Spinal cord (tissue), 10 donors: ENCODE data around the gene MON2. TPM values are rescaled to one million over a fixed set of nuclear protein-coding genes. Genes with fewer than 3 reads are reported as not detected.
A peak's percentile ranks its signal among the peaks of the same experiment; 100 is the strongest.

ENCODE experiments used
- DNase-seq, 6 donors: peaks; one replicate each; pipeline versions ENCODE4 v3.0.0 to v3.0.0-alpha.2; 2013 to 2015; ENCODE audit warnings: low spot score in 6 of 6, low read depth in 4 of 6
- H3K27ac ChIP-seq: one replicate; pipeline ENCODE4 v1.5.1; 2013; ENCODE audit warnings: low read depth, low read length, control low read depth
- H3K27me3 ChIP-seq: one replicate; pipeline ENCODE4 v1.6.1; 2013; ENCODE audit warnings: low read length; ENCODE audit not compliant: control insufficient read depth, insufficient read depth
- H3K36me3 ChIP-seq: one replicate; pipeline ENCODE4 v1.6.1; 2013; ENCODE audit warnings: low read length; ENCODE audit not compliant: control insufficient read depth, insufficient read depth
- H3K4me1 ChIP-seq: one replicate; pipeline ENCODE4 v1.6.1; 2013; ENCODE audit warnings: low read length; ENCODE audit not compliant: control insufficient read depth, insufficient read depth
- H3K4me3 ChIP-seq: one replicate; pipeline ENCODE4 v1.5.1; 2013; ENCODE audit warnings: low read depth, low read length, control low read depth
- H3K9me3 ChIP-seq: one replicate; pipeline ENCODE4 v1.6.1; 2013; ENCODE audit warnings: low read length; ENCODE audit not compliant: control insufficient read depth, insufficient read depth
- WGBS: methylation state at CpG from one replicate; pipeline ENCODE4 v1.1.5; 2013; ENCODE audit warnings: missing lambda C conversion rate; ENCODE audit not compliant: insufficient coverage; 5-methylcytosine and 5-hydroxymethylcytosine counted together
- polyA plus RNA-seq, 2 donors: library from polyadenylated mRNA; unstranded; fragments of 120-200 nt; gene quantifications; one replicate each; pipeline ENCODE4 v1.2.1, GENCODE V29; 2013; ENCODE audit not compliant: insufficient read length in 2 of 2
- small RNA-seq: library from RNA; depleted of rRNA; stranded (forward); fragments of <200 nt; gene quantifications from one replicate; pipeline ENCODE3, GENCODE V24; 2014; ENCODE audit warnings: low replicate concordance
- total RNA-seq, 2 donors: library from RNA; depleted of rRNA in 1 of 2; stranded (reverse); fragments of 120-200 nt in 1 of 2; fragments of >200 nt in 1 of 2; gene quantifications; one replicate each; pipeline versions ENCODE4 v1.2.3 to v1.2.4, GENCODE V29; 2013 to 2014
- donor health status: healthy.

The MON2 gene
- total and polyA plus RNA-seq, 4 donors = 42.9 to 130 (median 45.8) TPM

- no peak overlapping the region for H3K4me3 ChIP-seq
- no peak for DNase-seq
- H3K27me3 ChIP-seq = no peaks in the 10 kb centered on the region
- no peaks in the 10 kb centered on the region for H3K9me3 ChIP-seq
- WGBS = 83% methylated on average over 3 of the region's 5 CpGs
- H3K4me1 ChIP-seq = peaks cover 8% of the 10 kb centered on the region
- H3K36me3 ChIP-seq = no peaks in the 10 kb centered on the region
- no peak overlapping the region for H3K27ac ChIP-seq
Observed at GRCh38 chr12:62637679-62638078, 171.1 kb downstream of the MON2 start.

DNA sequence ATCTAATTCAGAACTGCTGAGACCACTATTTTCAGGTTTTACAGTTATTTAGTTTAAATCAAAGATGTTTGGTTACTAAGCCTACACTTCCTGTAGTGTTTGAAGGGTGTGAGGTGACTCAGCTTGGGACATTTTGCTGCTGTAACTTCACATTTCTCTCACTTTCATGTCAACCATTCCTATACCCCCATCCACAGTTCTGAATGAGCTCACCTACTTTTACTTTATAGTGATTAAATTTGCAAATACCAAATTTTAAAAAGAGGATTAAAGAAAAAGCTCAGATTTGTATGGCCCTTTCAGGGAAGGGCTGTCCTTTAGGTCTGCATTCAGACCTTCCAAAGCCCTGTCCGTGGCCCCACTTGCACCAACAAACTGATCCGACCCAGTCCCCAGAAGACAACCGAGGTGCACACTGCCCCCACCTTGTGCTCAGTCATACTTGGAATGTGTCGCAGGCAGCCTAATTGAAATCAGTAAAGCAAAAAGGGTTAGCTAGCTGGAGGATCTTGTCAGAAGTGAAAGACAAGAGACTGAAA lies 174.4 kb downstream of the MON2 start:
- no peak for DNase-seq
- Histone ChIP-seq H3K27me3 (no peaks in the 10 kb centered on the region), H3K36me3 (no peaks in the 10 kb centered on the region), H3K9me3 (no peaks in the 10 kb centered on the region), H3K4me3 (no peak overlapping the region), H3K27ac (no peak overlapping the region), H3K4me1 (no peaks in the 10 kb centered on the region)
- 53% methylated on average over 4 of the region's 4 CpGs for WGBS

- no peak overlapping the region for H3K27ac ChIP-seq
- no peak overlapping the region for H3K4me3 ChIP-seq
- H3K36me3 ChIP-seq = no peaks in the 10 kb centered on the region
- DNase-seq = no peak
- no peaks in the 10 kb centered on the region for H3K27me3 ChIP-seq
- no peaks in the 10 kb centered on the region for H3K9me3 ChIP-seq
- 93% methylated on average over 2 of the region's 2 CpGs for WGBS
- H3K4me1 ChIP-seq = no peaks in the 10 kb centered on the region
Observed at GRCh38 chr12:62642486-62642885, 175.9 kb downstream of the MON2 start.

DNA sequence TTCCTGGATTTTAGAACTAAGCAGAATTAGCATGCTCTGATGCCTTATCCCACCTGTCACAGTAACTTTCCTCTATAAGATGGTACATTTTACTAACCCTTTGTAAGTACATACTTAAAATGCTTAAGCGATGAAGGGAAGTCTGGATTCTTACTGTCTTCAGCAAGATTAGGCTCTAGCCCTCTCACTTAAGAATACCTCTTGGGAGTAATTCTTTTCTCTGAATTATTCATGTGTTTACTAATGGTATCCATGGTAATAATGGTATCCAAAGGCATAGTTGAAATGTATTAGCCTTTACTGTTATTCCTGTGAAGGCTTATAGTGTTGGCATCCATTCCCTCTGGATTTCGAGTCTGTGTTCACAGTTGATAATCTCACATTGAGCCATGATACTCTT lies 176.9 kb downstream of the MON2 start:
- Histone ChIP-seq H3K9me3 (no peaks in the 10 kb centered on the region), H3K36me3 (no peaks in the 10 kb centered on the region), H3K27ac (no peak overlapping the region), H3K4me1 (no peaks in the 10 kb centered on the region), H3K27me3 (no peaks in the 10 kb centered on the region), H3K4me3 (no peak overlapping the region)
- WGBS = 100% methylated on average over 1 of the region's 2 CpGs
- peak in 1 of 6 donors; percentile 42 for DNase-seq

- Histone ChIP-seq H3K27me3 (no peaks in the 10 kb centered on the region), H3K27ac (no peak overlapping the region), H3K4me3 (no peak overlapping the region), H3K9me3 (no peaks in the 10 kb centered on the region), H3K4me1 (no peaks in the 10 kb centered on the region), H3K36me3 (no peaks in the 10 kb centered on the region)
- 82% methylated on average over 7 of the region's 8 CpGs for WGBS
- DNase-seq = no peak
Observed at GRCh38 chr12:62646566-62646965, 179.9 kb downstream of the MON2 start.

GRCh38 chr12:62647586-62647985 lies 181.0 kb downstream of the MON2 start:
- Histone ChIP-seq H3K4me3 (no peak overlapping the region), H3K9me3 (no peaks in the 10 kb centered on the region), H3K27me3 (no peaks in the 10 kb centered on the region), H3K27ac (peak overlapping the region; percentile 48), H3K4me1 (no peaks in the 10 kb centered on the region), H3K36me3 (no peaks in the 10 kb centered on the region)
- WGBS = 20% methylated on average over 1 of the region's 3 CpGs
- DNase-seq = no peak

GRCh38 chr12:62649412-62650138 lies 182.9 kb downstream of the MON2 start:
- no peaks in the 10 kb centered on the region for H3K27me3 ChIP-seq
- H3K4me3 ChIP-seq = no peak overlapping the region
- peak overlapping the region; percentile 10 for H3K27ac ChIP-seq
- H3K9me3 ChIP-seq = no peaks in the 10 kb centered on the region
- 43% methylated on average over 1 of the region's 4 CpGs for WGBS
- no peaks in the 10 kb centered on the region for H3K36me3 ChIP-seq
- peaks cover 11% of the 10 kb centered on the region for H3K4me1 ChIP-seq
- DNase-seq = no peak

Small RNAs within 50 kb of the gene (small RNA-seq; reads per million reads assigned to genes)
- gene MIRLET7I (4,443 reads per million, percentile 100 among the genes with 10 or more reads in this experiment), gene RNU6-399P (not detected)

Other genes starting within 250 kb of the MON2 start
- gene USP15, start 206.4 kb upstream of the MON2 start, total RNA-seq = 100 to 1,000 TPM in 1 of 2 donors, 10 to 100 TPM in 1; 59.8 to 105 TPM
- 10 to 100 TPM; 37.9 to 45.2 TPM for gene USP15, start 206.4 kb upstream of the MON2 start, polyA plus RNA-seq